Islet precursor cell (in vitro differentiated cells): Measurements from ENCODE around the gene ZMYND11.
"Not testable (repeated sequence)": the region's sequence is repeated elsewhere in the genome, so short reads cannot be mapped to it uniquely, and the experiment has no call there.

Experiments
- DNase-seq: peaks from one replicate; pipeline ENCODE4 v3.0.0-alpha.2; 2018

The ZMYND11 gene

GRCh38 chr10:288316-289200, 153.3 kb downstream of the ZMYND11 start:
- DNase-seq, result no peak

GRCh38 chr10:289581-289980, 154.3 kb downstream of the ZMYND11 start:
- DNase-seq, result no peak

GRCh38 chr10:290026-290725, 154.9 kb downstream of the ZMYND11 start:
- DNase-seq, result no peak

- no peak for DNase-seq
Measured at GRCh38 chr10:293636-294035, 158.4 kb downstream of the ZMYND11 start.

GRCh38 chr10:297567-297966, 162.3 kb downstream of the ZMYND11 start:
- DNase-seq, result no peak

- DNase-seq, result no peak
Measured at GRCh38 chr10:298033-298432, 162.8 kb downstream of the ZMYND11 start.

- DNase-seq, result no peak
Measured at GRCh38 chr10:299512-299911, 164.3 kb downstream of the ZMYND11 start.

GRCh38 chr10:299969-300368, 164.7 kb downstream of the ZMYND11 start:
- no peak for DNase-seq

- DNase-seq, result not testable (repeated sequence)
Measured at GRCh38 chr10:300580-300979, 165.3 kb downstream of the ZMYND11 start.

- no peak for DNase-seq
Measured at GRCh38 chr10:301536-301935, 166.3 kb downstream of the ZMYND11 start.
